Panc1 (cell line): ENCODE measurements around the gene MAST4. TPM values are rescaled to one million over a fixed set of nuclear protein-coding genes. Genes with fewer than 3 reads are reported as not detected.

Experiments
- ATAC-seq: fragments of 200-7000 bp; cut with Tn5 transposase; 2 replicates; pipeline ENCODE4 v1.9.1; 2020; ENCODE audit warnings: mild to moderate bottlenecking, moderate library complexity
- BruUV-seq: library from RNA; stranded (reverse); fragments of 400-500 nt; replicated peaks from 2 replicates; lab custom pipeline; 2021; lab: Mats Ljungman, UMichigan
- CTCF ChIA-PET: fragments of 300-600 bp; sonication (Branson Sonifier 250); formaldehyde crosslinking; loops from one replicate; lab custom pipeline; 2022; ENCODE audit warnings: antibody characterized with exemption; lab: Charles Lee
- POLR2A ChIA-PET: fragments of 300-600 bp; sonication (Branson Sonifier 250); formaldehyde crosslinking; loops from one replicate; lab custom pipeline; 2022; ENCODE audit warnings: antibody characterized with exemption; lab: Charles Lee
- DNase-seq: peaks from one replicate; pipeline ENCODE4 v3.0.0-alpha.2; 2010; ENCODE audit warnings: low read depth, low spot score
- H3K27ac ChIP-seq: 2 replicates; pipeline ENCODE4 v1.5.1; 2011; ENCODE audit warnings: mild to moderate bottlenecking, low read length, inconsistent platforms
- H3K27me3 ChIP-seq: fragments of 200-500 bp; sonication (Bioruptor generic); 2 replicates; pipeline ENCODE4 v1.6.0; 2014; ENCODE audit warnings: low read length, inconsistent platforms; ENCODE audit not compliant: control insufficient read depth, insufficient read depth
- H3K36me3 ChIP-seq: fragments of 200-500 bp; sonication (Bioruptor generic); 2 replicates; pipeline ENCODE4 v1.5.1; 2014; ENCODE audit warnings: inconsistent platforms, mild to moderate bottlenecking, low read length, moderate library complexity; ENCODE audit not compliant: control insufficient read depth, insufficient read depth
- H3K4me1 ChIP-seq: 2 replicates; pipeline ENCODE4 v1.5.1; 2011; ENCODE audit warnings: inconsistent platforms, mild to moderate bottlenecking, low read length, moderate library complexity; ENCODE audit not compliant: control insufficient read depth, insufficient read depth
- H3K4me3 ChIP-seq, 2 experiments: 2 replicates each; pipeline ENCODE4 v1.5.1; 2011 to 2012; ENCODE audit warnings: low read depth in 2 of 2, low read length in 2 of 2, mild to moderate bottlenecking in 2 of 2, inconsistent platforms in 1 of 2, moderate library complexity in 1 of 2
- H3K9me3 ChIP-seq: fragments of 200-500 bp; sonication (Bioruptor generic); 2 replicates; pipeline ENCODE4 v1.5.1; 2014; ENCODE audit warnings: low read depth, mild to moderate bottlenecking, inconsistent platforms, low read length, moderate library complexity; ENCODE audit not compliant: control insufficient read depth, insufficient read depth
- POLR2AphosphoS5 ChIP-seq: IDR thresholded peaks from 2 replicates; pipeline ENCODE4 v1.6.1; 2012; ENCODE audit warnings: mild to moderate bottlenecking, low read depth, low read length, moderate library complexity
- SIN3A ChIP-seq: IDR thresholded peaks from 2 replicates; pipeline ENCODE4 v1.6.1; 2012; ENCODE audit warnings: low read depth, mild to moderate bottlenecking, low read length, moderate library complexity, borderline replicate concordance; ENCODE audit not compliant: insufficient read depth
- TCF7L2 ChIP-seq: IDR thresholded peaks from 2 replicates; pipeline ENCODE4 v1.6.1; 2011; ENCODE audit warnings: mild to moderate bottlenecking, low read depth, low read length, inconsistent platforms
- in situ Hi-C: cut with HindIII; loops from 2 replicates; pipeline ENCODE4 v1.10.0; 2016; ENCODE audit warnings: low sequenced_read_pairs, low pct_unique_long_range_greater_than_20kb
- intact Hi-C: fragments of 100-400 bp; cut with micrococcal nuclease; formaldehyde crosslinking; loops from one replicate; pipeline ENCODE4 v1.10.0; 2022; ENCODE audit not compliant: unreplicated experiment
- total RNA-seq: library from RNA; stranded (reverse); gene quantifications from one replicate; pipeline ENCODE4 v1.2.1, GENCODE V29; 2021; ENCODE audit not compliant: unreplicated experiment
- TF ChIP-seq, protein P1 (sequence below): fragments of 450-650 bp; IDR thresholded peaks from 2 replicates; pipeline ENCODE4 v1.5.1; 2017; ENCODE audit warnings: mild to moderate bottlenecking
- TF ChIP-seq, protein P2 (sequence below), 2 experiments: IDR thresholded peaks; 2 replicates each; pipeline ENCODE4 v1.6.1; 2011 to 2012; ENCODE audit warnings: low read depth in 2 of 2, control low read depth in 1 of 2, low read length in 1 of 2, mild to moderate bottlenecking in 1 of 2, moderate library complexity in 1 of 2; ENCODE audit not compliant: insufficient read depth in 1 of 2

Gene MAST4
- total RNA-seq, 1 experiment from 2014 or later: 1.8 TPM

DNA sequence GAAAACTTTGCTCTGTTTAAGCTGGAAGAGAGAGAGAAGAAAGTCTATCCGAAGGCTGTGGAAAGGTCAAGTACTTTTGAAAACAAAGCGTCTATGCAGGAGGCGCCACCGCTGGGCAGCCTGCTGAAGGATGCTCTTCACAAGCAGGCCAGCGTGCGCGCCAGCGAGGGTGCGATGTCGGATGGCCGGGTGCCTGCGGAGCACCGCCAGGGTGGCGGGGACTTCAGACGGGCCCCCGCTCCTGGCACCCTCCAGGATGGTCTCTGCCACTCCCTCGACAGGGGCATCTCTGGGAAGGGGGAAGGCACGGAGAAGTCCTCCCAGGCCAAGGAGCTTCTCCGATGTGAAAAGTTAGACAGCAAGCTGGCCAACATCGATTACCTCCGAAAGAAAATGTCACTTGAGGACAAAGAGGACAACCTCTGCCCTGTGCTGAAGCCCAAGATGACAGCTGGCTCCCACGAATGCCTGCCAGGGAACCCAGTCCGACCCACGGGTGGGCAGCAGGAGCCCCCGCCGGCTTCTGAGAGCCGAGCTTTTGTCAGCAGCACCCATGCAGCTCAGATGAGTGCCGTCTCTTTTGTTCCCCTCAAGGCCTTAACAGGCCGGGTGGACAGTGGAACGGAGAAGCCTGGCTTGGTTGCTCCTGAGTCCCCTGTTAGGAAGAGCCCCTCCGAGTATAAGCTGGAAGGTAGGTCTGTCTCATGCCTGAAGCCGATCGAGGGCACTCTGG lies 567.8 kb downstream of the MAST4 start:
- Histone ChIP-seq H3K36me3 (no peaks in the 10 kb centered on the region), H3K27me3 (no peaks in the 10 kb centered on the region), H3K9me3 (no peaks in the 10 kb centered on the region), H3K4me3 (no peak overlapping the region), H3K4me1 (no peaks in the 10 kb centered on the region), H3K27ac (no peak overlapping the region)
- no peak for ATAC-seq
- ChIA-PET CTCF (no interaction called here), POLR2A (interaction anchor here (0.6 kb wide), 1 partner anchor 628 kb away, joined by 3 read pairs; no protein-coding TSS in a partner anchor)
- no peak for DNase-seq
- intact Hi-C loops: no loop called here
- in situ Hi-C loops: no loop called here
- no TSS peak for BruUV-seq
- TF ChIP-seq POLR2AphosphoS5: no peak

DNA sequence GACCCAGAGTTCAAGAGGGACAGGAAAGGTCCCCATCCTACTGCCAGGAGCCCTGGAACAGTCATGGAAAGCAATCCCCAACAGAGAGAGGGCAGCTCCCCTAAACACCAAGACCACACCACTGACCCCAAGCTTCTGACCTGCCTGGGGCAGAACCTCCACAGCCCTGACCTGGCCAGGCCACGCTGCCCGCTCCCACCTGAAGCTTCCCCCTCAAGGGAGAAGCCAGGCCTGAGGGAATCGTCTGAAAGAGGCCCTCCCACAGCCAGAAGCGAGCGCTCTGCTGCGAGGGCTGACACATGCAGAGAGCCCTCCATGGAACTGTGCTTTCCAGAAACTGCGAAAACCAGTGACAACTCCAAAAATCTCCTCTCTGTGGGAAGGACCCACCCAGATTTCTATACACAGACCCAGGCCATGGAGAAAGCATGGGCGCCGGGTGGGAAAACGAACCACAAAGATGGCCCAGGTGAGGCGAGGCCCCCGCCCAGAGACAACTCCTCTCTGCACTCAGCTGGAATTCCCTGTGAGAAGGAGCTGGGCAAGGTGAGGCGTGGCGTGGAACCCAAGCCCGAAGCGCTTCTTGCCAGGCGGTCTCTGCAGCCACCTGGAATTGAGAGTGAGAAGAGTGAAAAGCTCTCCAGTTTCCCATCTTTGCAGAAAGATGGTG lies 568.8 kb downstream of the MAST4 start:
- no TSS peak for BruUV-seq
- intact Hi-C loops (no loop called here), in situ Hi-C loops (no loop called here)
- Histone ChIP-seq H3K4me1 (no peaks in the 10 kb centered on the region), H3K9me3 (no peaks in the 10 kb centered on the region), H3K27me3 (no peaks in the 10 kb centered on the region), H3K36me3 (no peaks in the 10 kb centered on the region), H3K4me3 (no peak overlapping the region), H3K27ac (no peak overlapping the region)
- no peak for ATAC-seq
- POLR2A ChIA-PET: no interaction called here
- CTCF ChIA-PET: no interaction called here
- no peak for DNase-seq
- TF ChIP-seq TCF7L2: no peak
- TF ChIP-seq SIN3A: no peak
- TF ChIP-seq POLR2AphosphoS5: no peak

DNA sequence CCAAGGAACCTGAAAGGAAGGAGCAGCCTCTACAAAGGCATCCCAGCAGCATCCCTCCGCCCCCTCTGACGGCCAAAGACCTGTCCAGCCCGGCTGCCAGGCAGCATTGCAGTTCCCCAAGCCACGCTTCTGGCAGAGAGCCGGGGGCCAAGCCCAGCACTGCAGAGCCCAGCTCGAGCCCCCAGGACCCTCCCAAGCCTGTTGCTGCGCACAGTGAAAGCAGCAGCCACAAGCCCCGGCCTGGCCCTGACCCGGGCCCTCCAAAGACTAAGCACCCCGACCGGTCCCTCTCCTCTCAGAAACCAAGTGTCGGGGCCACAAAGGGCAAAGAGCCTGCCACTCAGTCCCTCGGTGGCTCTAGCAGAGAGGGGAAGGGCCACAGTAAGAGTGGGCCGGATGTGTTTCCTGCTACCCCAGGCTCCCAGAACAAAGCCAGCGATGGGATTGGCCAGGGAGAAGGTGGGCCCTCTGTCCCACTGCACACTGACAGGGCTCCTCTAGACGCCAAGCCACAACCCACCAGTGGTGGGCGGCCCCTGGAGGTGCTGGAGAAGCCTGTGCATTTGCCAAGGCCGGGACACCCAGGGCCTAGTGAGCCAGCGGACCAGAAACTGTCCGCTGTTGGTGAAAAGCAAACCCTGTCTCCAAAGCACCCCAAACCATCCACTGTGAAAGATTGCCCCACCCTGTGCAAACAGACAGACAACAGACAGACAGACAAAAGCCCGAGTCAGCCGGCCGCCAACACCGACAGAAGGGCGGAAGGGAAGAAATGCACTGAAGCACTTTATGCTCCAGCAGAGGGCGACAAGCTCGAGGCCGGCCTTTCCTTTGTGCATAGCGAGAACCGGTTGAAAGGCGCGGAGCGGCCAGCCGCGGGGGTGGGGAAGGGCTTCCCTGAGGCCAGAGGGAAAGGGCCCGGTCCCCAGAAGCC lies 569.6 kb downstream of the MAST4 start:
- DNase-seq (no peak), ATAC-seq (peak; percentile 76)
- intact Hi-C loops: no loop called here
- in situ Hi-C loops: no loop called here
- ChIA-PET POLR2A (no interaction called here), CTCF (interaction anchor here (0.6 to 0.9 kb wide), 4 partner anchors 10 to 172 kb away, joined by 3 to 5 read pairs (median 4); no protein-coding TSS in a partner anchor)
- TF ChIP-seq, protein P1, sequence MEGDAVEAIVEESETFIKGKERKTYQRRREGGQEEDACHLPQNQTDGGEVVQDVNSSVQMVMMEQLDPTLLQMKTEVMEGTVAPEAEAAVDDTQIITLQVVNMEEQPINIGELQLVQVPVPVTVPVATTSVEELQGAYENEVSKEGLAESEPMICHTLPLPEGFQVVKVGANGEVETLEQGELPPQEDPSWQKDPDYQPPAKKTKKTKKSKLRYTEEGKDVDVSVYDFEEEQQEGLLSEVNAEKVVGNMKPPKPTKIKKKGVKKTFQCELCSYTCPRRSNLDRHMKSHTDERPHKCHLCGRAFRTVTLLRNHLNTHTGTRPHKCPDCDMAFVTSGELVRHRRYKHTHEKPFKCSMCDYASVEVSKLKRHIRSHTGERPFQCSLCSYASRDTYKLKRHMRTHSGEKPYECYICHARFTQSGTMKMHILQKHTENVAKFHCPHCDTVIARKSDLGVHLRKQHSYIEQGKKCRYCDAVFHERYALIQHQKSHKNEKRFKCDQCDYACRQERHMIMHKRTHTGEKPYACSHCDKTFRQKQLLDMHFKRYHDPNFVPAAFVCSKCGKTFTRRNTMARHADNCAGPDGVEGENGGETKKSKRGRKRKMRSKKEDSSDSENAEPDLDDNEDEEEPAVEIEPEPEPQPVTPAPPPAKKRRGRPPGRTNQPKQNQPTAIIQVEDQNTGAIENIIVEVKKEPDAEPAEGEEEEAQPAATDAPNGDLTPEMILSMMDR: peak; percentile 77
- TF ChIP-seq, protein P2, sequence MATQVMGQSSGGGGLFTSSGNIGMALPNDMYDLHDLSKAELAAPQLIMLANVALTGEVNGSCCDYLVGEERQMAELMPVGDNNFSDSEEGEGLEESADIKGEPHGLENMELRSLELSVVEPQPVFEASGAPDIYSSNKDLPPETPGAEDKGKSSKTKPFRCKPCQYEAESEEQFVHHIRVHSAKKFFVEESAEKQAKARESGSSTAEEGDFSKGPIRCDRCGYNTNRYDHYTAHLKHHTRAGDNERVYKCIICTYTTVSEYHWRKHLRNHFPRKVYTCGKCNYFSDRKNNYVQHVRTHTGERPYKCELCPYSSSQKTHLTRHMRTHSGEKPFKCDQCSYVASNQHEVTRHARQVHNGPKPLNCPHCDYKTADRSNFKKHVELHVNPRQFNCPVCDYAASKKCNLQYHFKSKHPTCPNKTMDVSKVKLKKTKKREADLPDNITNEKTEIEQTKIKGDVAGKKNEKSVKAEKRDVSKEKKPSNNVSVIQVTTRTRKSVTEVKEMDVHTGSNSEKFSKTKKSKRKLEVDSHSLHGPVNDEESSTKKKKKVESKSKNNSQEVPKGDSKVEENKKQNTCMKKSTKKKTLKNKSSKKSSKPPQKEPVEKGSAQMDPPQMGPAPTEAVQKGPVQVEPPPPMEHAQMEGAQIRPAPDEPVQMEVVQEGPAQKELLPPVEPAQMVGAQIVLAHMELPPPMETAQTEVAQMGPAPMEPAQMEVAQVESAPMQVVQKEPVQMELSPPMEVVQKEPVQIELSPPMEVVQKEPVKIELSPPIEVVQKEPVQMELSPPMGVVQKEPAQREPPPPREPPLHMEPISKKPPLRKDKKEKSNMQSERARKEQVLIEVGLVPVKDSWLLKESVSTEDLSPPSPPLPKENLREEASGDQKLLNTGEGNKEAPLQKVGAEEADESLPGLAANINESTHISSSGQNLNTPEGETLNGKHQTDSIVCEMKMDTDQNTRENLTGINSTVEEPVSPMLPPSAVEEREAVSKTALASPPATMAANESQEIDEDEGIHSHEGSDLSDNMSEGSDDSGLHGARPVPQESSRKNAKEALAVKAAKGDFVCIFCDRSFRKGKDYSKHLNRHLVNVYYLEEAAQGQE (IDR thresholded peaks at IDR 0.05; ENCODE audit: insufficient read depth in 1 of 2, low read depth in 2 of 2, low read length in 1 of 2): no peak
- no peak overlapping the region for H3K27ac ChIP-seq
- H3K36me3 ChIP-seq: no peaks in the 10 kb centered on the region
- no peaks in the 10 kb centered on the region for H3K9me3 ChIP-seq
- H3K4me3 ChIP-seq: no peak overlapping the region
- H3K4me1 ChIP-seq: no peaks in the 10 kb centered on the region
- no TSS peak for BruUV-seq
- no peaks in the 10 kb centered on the region for H3K27me3 ChIP-seq
